Caco-2 (cell line): ENCODE measurements around the gene NFIA. TPM values are rescaled to one million over a fixed set of nuclear protein-coding genes. Genes with fewer than 3 reads are reported as not detected.

Experiments
- BruUV-seq: library from RNA; stranded (reverse); fragments of 400-500 nt; replicated peaks from 2 replicates; lab custom pipeline; 2021; lab: Mats Ljungman, UMichigan
- CTCF ChIA-PET: fragments of 300-600 bp; sonication (Branson Sonifier 250); formaldehyde crosslinking; loops from one replicate; lab custom pipeline; 2022; ENCODE audit warnings: antibody characterized with exemption; lab: Charles Lee
- POLR2A ChIA-PET: fragments of 300-600 bp; sonication (Branson Sonifier 250); formaldehyde crosslinking; loops from one replicate; lab custom pipeline; 2022; ENCODE audit warnings: antibody characterized with exemption; lab: Charles Lee
- DNase-seq, 2 experiments: peaks; one replicate each; pipeline versions ENCODE4 v3.0.0 to v3.0.0-alpha.2; 2020 to 2022
- H3K27me3 ChIP-seq: replicated peaks from 2 replicates; pipeline ENCODE4 v1.6.0; 2011; ENCODE audit warnings: low read length; ENCODE audit not compliant: control insufficient read depth, insufficient read depth
- H3K36me3 ChIP-seq: 2 replicates; pipeline ENCODE4 v1.5.1; 2011; ENCODE audit warnings: low read length; ENCODE audit not compliant: control insufficient read depth, insufficient read depth
- H3K4me1 ChIP-seq: fragments of 250-450 bp; sonication (Bioruptor Pico); 2 replicates; pipeline ENCODE4 v1.5.1; 2020; ENCODE audit warnings: mild to moderate bottlenecking
- H3K4me3 ChIP-seq: 2 replicates; pipeline ENCODE4 v1.5.1; 2011; ENCODE audit warnings: low read depth, mild to moderate bottlenecking, control low read depth, low read length
- H3K9me3 ChIP-seq: fragments of 250-450 bp; sonication (Bioruptor Pico); 2 replicates; pipeline ENCODE4 v1.5.1; 2020; ENCODE audit warnings: mild to moderate bottlenecking, moderate library complexity
- H3K27ac Mint-ChIP-seq: one replicate; pipeline ENCODE4 v1.8.0; 2022; ENCODE audit warnings: mixed read lengths; ENCODE audit not compliant: unreplicated experiment
- H3K27me3 Mint-ChIP-seq: one replicate; pipeline ENCODE4 v1.8.0; 2022; ENCODE audit warnings: mixed read lengths; ENCODE audit not compliant: insufficient read depth, unreplicated experiment
- H3K36me3 Mint-ChIP-seq: one replicate; pipeline ENCODE4 v1.8.0; 2022; ENCODE audit warnings: mild to moderate bottlenecking, mixed read lengths; ENCODE audit not compliant: insufficient read depth, unreplicated experiment
- H3K4me1 Mint-ChIP-seq: one replicate; pipeline ENCODE4 v1.8.0; 2022; ENCODE audit warnings: low read depth, mixed read lengths; ENCODE audit not compliant: unreplicated experiment
- H3K4me3 Mint-ChIP-seq: one replicate; pipeline ENCODE4 v1.8.0; 2022; ENCODE audit warnings: mild to moderate bottlenecking, moderate library complexity, mixed read lengths; ENCODE audit not compliant: unreplicated experiment
- H3K9me3 Mint-ChIP-seq: one replicate; pipeline ENCODE4 v1.8.0; 2022; ENCODE audit warnings: mixed read lengths; ENCODE audit not compliant: unreplicated experiment
- intact Hi-C: fragments of 100-400 bp; cut with micrococcal nuclease; formaldehyde crosslinking; loops from one replicate; pipeline ENCODE4 v1.10.0; 2022; ENCODE audit not compliant: unreplicated experiment
- total RNA-seq: library from RNA; stranded (reverse); gene quantifications from 2 replicates; pipeline ENCODE4 v1.2.3, GENCODE V29; 2022
- TF ChIP-seq, protein P1 (sequence below), 2 experiments: fragments of 200-600 bp in 1 of 2; IDR thresholded peaks; 1 replicate in 1 of 2; 2 replicates in 1 of 2; pipeline versions ENCODE4 v1.5.1 to v1.8.0; 2011 to 2022; ENCODE audit warnings: antibody characterized with exemption in 1 of 2, control low read depth in 1 of 2, inconsistent platforms in 1 of 2, low read depth in 1 of 2, low read length in 1 of 2, mild to moderate bottlenecking in 1 of 2, moderate library complexity in 1 of 2; ENCODE audit not compliant: insufficient read depth in 1 of 2, severe bottlenecking in 1 of 2, unreplicated experiment in 1 of 2

Gene NFIA
- total RNA-seq, 1 experiment from 2014 or later, result 1.4 TPM

DNA sequence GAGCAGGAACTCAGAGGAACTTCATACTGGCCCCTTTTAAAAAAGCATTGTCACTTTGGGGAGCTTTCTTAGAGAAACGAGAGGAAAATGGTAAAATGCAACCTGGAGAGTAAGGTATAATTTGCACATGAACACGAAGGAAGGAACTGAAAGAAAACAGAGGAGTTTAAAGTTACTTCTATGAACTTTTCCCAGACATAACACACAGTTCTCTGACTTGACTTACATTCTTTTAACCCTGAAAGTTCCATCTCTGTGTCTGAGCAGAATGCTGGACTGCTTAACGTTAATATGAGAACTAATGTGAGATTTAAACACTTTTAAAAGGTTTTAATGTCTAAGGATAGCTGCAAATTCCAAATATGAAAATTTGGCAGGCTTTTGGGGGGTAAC, 102.3 kb downstream of the NFIA start:
- Mint-ChIP-seq H3K9me3 (no peaks in the 10 kb centered on the region), H3K27me3 (no peaks in the 10 kb centered on the region), H3K36me3 (no peaks in the 10 kb centered on the region), H3K4me1 (no peaks in the 10 kb centered on the region), H3K27ac (no peak overlapping the region), H3K4me3 (no peak overlapping the region)
- POLR2A ChIA-PET, result no interaction called here
- CTCF ChIA-PET, result no interaction called here
- H3K27me3 ChIP-seq, result no peaks in the 10 kb centered on the region
- no TSS peak for BruUV-seq
- no peaks in the 10 kb centered on the region for H3K9me3 ChIP-seq
- intact Hi-C loops, result no loop called here
- TF ChIP-seq, protein P1, sequence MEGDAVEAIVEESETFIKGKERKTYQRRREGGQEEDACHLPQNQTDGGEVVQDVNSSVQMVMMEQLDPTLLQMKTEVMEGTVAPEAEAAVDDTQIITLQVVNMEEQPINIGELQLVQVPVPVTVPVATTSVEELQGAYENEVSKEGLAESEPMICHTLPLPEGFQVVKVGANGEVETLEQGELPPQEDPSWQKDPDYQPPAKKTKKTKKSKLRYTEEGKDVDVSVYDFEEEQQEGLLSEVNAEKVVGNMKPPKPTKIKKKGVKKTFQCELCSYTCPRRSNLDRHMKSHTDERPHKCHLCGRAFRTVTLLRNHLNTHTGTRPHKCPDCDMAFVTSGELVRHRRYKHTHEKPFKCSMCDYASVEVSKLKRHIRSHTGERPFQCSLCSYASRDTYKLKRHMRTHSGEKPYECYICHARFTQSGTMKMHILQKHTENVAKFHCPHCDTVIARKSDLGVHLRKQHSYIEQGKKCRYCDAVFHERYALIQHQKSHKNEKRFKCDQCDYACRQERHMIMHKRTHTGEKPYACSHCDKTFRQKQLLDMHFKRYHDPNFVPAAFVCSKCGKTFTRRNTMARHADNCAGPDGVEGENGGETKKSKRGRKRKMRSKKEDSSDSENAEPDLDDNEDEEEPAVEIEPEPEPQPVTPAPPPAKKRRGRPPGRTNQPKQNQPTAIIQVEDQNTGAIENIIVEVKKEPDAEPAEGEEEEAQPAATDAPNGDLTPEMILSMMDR (IDR thresholded peaks at IDR 0.05; ENCODE audit: insufficient read depth in 1 of 2, low read depth in 1 of 2, low read length in 1 of 2, severe bottlenecking in 1 of 2, unreplicated experiment in 1 of 2), result no peak
- no peak for DNase-seq
- H3K4me3 ChIP-seq, result no peak overlapping the region
- H3K4me1 ChIP-seq, result no peaks in the 10 kb centered on the region
- no peaks in the 10 kb centered on the region for H3K36me3 ChIP-seq

DNA sequence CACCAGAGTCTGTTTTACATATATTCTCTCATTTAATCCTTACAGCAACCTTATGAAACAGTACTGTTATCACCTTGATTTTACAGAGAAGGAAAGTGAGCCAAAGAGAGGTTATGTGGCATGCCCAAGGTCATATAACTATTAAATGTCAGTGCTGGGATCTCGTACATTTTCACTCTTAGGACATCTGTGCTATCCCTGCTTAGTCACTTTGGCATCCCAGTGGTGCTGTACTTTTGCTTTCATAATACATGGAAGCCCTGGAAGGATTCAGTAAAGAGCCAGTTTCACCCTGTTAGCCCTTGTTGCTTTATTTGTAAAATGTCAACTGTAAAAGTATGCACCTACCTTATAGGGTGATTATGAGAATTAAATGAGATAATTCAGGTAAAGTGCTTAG, 104.4 kb downstream of the NFIA start:
- Histone ChIP-seq H3K36me3 (no peaks in the 10 kb centered on the region), H3K4me1 (no peaks in the 10 kb centered on the region), H3K27me3 (no peaks in the 10 kb centered on the region), H3K9me3 (no peaks in the 10 kb centered on the region), H3K4me3 (no peak overlapping the region)
- CTCF ChIA-PET, result no interaction called here
- Mint-ChIP-seq H3K27ac (no peak overlapping the region), H3K4me3 (no peak overlapping the region), H3K36me3 (no peaks in the 10 kb centered on the region), H3K4me1 (no peaks in the 10 kb centered on the region), H3K27me3 (no peaks in the 10 kb centered on the region), H3K9me3 (no peaks in the 10 kb centered on the region)
- POLR2A ChIA-PET, result no interaction called here
- TF ChIP-seq, protein P1 (IDR thresholded peaks at IDR 0.05; ENCODE audit: insufficient read depth in 1 of 2, low read depth in 1 of 2, low read length in 1 of 2, severe bottlenecking in 1 of 2, unreplicated experiment in 1 of 2), result no peak
- no peak for DNase-seq
- intact Hi-C loops, result no loop called here
- BruUV-seq, result no TSS peak

DNA sequence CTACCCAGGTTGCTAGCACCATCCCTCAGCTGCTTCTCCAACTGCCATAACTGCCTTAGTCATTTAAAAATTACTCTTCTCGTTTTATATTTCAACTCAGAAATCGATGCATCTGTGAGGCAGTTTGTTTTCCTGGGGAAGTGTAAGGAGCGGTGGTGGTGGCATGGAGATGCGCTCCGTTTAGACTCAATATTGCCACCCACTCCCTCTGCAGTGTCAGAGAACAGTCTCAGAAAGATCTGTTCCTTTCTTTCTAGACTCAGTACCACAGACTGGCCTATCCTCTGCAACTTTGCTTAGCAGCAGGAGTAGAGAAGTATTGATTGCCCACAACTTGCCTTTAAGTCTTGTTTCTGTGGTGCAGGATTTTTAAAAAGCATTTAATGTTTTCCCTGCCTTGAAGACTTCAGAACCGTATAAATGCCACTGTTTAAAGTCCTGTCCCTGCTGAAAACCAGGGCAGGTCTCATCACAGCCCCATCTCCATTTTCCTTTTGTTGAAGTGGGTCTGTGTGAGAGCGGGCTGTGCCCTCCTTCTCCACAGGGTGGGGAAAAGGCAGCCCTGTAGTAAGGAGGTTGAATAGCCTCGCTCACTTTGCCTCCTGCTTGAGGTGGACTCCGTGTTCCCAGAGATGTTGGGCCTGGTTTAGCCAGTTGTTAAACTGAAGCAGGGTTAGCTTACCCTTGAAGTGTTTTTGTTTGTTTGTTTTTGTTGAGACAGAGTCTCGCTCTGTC, 105.2 kb downstream of the NFIA start:
- Mint-ChIP-seq H3K36me3 (no peaks in the 10 kb centered on the region), H3K27ac (no peak overlapping the region), H3K4me1 (no peaks in the 10 kb centered on the region), H3K27me3 (no peaks in the 10 kb centered on the region), H3K9me3 (no peaks in the 10 kb centered on the region), H3K4me3 (no peak overlapping the region)
- ChIA-PET POLR2A (no interaction called here), CTCF (no interaction called here)
- no peaks in the 10 kb centered on the region for H3K27me3 ChIP-seq
- H3K4me3 ChIP-seq, result no peak overlapping the region
- no peak for DNase-seq
- no TSS peak for BruUV-seq
- no peaks in the 10 kb centered on the region for H3K36me3 ChIP-seq
- intact Hi-C loops, result no loop called here
- no peaks in the 10 kb centered on the region for H3K4me1 ChIP-seq
- TF ChIP-seq, protein P1 (IDR thresholded peaks at IDR 0.05; ENCODE audit: insufficient read depth in 1 of 2, low read depth in 1 of 2, low read length in 1 of 2, severe bottlenecking in 1 of 2, unreplicated experiment in 1 of 2), result no peak
- H3K9me3 ChIP-seq, result no peaks in the 10 kb centered on the region
